GM04504 (cell line): ENCODE results near the gene CSF2.
"Not testable (repeated sequence)": the region's sequence is repeated elsewhere in the genome, so short reads cannot be mapped to it uniquely, and the experiment has no call there.

Source experiments
- DNase-seq: peaks from one replicate; pipeline ENCODE4 v3.0.0-alpha.2; 2012; ENCODE audit warnings: low read depth

CSF2 gene

GRCh38 chr5:132108957-132109356 is 35.4 kb downstream of the CSF2 start:
- not testable (repeated sequence) for DNase-seq

DNA sequence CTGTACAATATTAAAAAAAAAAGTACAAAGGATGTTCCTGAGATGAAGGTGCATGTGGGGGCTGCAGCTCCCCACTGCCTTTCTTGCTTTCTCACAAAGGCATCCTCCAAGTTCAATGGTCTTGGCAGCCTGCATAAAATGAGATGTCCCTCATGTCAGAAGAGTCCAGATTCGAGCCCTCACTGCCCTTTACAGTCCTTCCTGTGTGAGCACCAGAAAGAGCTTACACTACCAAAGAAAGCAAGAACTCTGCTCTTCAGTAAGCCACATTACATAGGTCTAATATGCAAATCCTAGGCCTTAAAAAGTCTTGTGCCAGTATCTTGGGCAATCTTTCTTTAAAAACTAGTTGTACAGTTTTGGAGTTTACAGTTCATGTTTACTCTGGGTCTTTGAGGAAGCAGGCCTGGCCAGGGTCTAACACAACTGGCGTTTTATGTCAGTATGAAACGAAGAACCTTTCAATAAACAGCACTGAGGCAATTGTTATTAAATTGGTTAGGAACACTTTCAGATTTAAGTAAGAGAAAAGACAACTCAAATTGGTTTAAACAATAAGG is 36.0 kb downstream of the CSF2 start:
- no peak for DNase-seq

- DNase-seq: no peak
Observed at GRCh38 chr5:132110195-132110594, 36.6 kb downstream of the CSF2 start.

GRCh38 chr5:132110930-132111329 is 37.3 kb downstream of the CSF2 start:
- DNase-seq: no peak

- no peak for DNase-seq
Observed at GRCh38 chr5:132112111-132112510, 38.5 kb downstream of the CSF2 start.

- no peak for DNase-seq
Observed at GRCh38 chr5:132114150-132115121, 40.8 kb downstream of the CSF2 start.

- DNase-seq: no peak
Observed at GRCh38 chr5:132115375-132115774, 41.8 kb downstream of the CSF2 start.

DNA sequence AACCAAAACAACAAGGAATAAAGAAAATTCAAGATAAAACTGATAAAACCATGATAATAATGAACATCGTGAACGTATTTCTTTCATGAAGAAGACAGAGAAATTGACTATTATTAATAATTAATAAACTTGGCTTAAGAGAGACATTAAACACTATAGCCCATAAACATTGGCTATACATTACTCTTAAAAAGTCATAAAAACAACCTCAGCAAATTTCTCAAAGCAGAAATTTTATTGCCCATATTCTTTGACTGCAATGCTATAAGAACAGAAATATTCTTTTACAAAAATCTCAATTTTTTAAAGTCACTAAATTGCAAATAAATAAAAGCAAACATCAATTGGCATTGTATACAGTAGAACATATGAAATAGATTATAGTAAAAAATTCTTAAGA is 42.5 kb downstream of the CSF2 start:
- DNase-seq: no peak

DNA sequence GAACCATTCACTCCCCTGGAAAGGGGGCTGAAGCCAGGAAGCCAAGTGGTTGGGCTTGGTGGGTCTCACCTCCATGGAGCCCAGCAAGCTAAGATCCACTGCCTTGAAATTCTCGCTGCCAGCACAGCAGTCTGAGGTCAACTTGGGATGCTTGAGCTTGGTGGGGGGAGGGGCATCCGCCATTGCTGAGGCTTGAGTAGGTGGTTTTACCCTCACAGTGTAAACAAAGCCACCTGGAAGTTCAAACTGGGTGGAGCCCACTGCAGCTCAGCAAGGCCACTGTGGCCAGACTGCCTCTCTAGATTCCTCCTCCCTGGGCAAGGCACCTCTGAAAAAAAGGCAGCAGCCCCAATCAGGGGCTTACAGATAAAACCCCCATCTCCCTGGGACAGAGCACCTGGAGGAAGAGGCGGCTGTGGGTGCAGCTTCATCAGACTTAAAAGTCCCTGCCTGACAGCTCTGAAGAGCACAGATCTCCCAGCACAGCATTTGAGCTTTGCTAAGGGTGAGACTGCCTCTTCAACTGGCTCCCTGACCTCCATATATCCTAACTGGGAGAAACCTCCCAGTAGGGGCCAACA is 43.4 kb downstream of the CSF2 start:
- not testable (repeated sequence) for DNase-seq

- not testable (repeated sequence) for DNase-seq
Observed at GRCh38 chr5:132120717-132121116, 47.1 kb downstream of the CSF2 start.

DNA sequence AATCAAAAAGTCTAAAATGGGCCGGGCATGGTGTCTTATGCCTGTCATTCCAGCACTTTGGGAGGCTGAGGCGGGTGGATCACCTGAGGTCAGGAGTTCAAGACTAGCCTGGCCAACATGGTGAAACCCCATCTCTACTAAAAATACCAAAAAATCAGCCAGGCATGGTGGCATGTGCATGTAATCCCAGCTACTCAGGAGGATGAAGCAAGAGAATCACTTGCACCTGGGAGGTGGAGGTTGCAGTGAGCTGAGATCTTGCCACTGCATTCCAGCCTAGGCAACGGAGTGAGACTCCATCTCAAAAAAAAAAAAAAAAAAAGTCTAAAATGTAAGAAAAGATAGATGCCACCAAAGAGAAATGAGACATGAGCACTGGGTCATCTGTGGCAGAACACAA is 49.4 kb downstream of the CSF2 start:
- not testable (repeated sequence) for DNase-seq

- DNase-seq: not testable (repeated sequence)
Observed at GRCh38 chr5:132123578-132123977, 50.0 kb downstream of the CSF2 start.
